GM12874 (cell line): ENCODE measurements around the gene SPATS2.

Experiments
- CTCF ChIP-seq: IDR thresholded peaks from 2 replicates; pipeline ENCODE4 v1.5.1; 2011; ENCODE audit warnings: low read depth, mild to moderate bottlenecking, control low read depth, low read length, moderate library complexity; ENCODE audit not compliant: insufficient read depth

Gene SPATS2

GRCh38 chr12:49334681-49335080 lies 32.6 kb upstream of the SPATS2 start:
- no peak for TF ChIP-seq CTCF

DNA sequence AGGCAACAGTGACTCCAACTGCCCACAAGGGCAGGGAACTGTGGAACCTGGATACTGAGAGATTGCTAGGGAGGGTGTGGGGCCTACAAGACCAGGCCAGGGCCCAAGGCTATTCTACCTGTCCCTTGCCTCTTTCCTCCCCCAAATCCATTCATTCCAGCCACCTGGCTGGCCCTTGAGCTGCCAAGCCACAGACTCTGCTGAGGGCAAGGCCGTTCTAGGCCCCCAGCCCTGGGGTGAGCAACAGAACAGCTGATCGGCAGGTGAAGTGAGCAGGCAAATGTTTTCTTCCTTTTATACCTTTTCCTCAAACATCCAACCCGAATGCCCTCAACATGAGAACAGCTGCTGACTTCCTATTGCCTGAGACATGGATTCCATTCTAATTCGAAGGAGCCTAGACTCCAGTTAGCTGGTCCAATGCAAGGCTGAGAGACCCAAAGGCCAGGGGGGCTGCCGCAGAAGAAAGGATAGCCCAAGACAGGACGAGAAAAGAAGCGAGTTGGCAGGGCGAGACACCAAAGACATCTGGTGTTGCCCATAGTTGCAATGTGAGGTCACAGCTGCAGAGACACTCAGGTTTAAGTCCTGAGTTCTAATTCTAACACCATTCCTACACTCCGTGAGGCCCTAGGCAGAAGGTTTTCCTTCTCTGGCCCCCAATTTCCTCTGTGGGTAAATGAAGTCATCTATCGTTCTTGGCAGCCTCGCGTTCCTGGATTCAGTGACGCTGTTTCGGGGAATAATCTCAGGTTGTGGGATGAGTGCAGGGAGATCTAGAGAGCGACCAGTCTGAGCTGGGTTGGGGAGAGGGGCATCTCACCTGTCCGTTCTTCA lies 31.9 kb upstream of the SPATS2 start:
- no peak for TF ChIP-seq CTCF

- TF ChIP-seq CTCF: no peak
Observed at GRCh38 chr12:49335955-49336644, 31.2 kb upstream of the SPATS2 start.

GRCh38 chr12:49336645-49337584 lies 30.3 kb upstream of the SPATS2 start, which contains the start of gene C1QL4:
C1QL4 (minus strand) TSS chr12:49337188; CDS start chr12:49336477, 711 bp downstream.
- TF ChIP-seq CTCF: peak; percentile 97

DNA sequence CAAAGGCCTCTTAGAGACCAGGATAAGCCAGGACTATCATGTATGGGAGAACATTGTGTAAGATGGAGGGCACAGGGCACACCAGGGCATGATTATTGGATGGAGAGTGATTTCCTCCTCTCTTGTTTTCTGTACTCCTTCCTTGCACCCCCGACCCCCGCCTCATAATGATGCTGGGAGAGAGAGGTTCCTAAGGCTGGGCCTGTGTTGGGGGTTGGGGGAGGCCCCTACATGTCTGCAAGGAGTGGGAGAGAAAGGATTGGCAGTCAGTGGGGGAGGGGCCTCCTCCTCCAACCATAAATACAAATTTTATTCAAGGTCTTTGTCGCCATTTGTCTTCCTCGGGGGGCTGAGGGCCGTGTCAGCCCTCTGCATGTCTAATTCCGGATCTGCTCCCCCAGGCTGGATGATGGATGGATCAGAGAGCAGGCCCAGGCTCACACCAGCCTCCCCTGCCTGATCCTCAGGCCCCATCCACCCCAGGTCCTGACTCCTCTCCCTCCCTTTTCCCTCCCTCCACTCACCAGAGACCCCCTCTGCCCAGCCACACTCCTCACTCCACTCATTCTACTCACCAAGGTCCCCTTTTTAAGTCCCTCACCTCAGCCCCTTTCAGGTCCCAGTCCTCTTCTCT lies 28.3 kb upstream of the SPATS2 start:
- TF ChIP-seq CTCF: no peak

GRCh38 chr12:49339464-49339861 lies 27.8 kb upstream of the SPATS2 start:
- no peak for TF ChIP-seq CTCF
